C4-2B (cell line): Measurements from ENCODE around the gene RFWD3.
A peak's percentile ranks its signal among the peaks of the same experiment; 100 is the strongest.
"Not testable (repeated sequence)": the region's sequence is repeated elsewhere in the genome, so short reads cannot be mapped to it uniquely, and the experiment has no call there.

Source experiments
- H3K27ac ChIP-seq: fragments of 450-650 bp; 2 replicates; pipeline ENCODE4 v1.5.1; 2017
- ZFX ChIP-seq: fragments of 450-650 bp; IDR thresholded peaks from 2 replicates; pipeline ENCODE4 v1.6.1; 2017
- TF ChIP-seq, protein P1 (sequence below): fragments of 450-650 bp; conservative IDR thresholded peaks from 2 replicates; pipeline ENCODE4 v1.5.1; 2017; ENCODE audit warnings: mild to moderate bottlenecking

Gene RFWD3

DNA sequence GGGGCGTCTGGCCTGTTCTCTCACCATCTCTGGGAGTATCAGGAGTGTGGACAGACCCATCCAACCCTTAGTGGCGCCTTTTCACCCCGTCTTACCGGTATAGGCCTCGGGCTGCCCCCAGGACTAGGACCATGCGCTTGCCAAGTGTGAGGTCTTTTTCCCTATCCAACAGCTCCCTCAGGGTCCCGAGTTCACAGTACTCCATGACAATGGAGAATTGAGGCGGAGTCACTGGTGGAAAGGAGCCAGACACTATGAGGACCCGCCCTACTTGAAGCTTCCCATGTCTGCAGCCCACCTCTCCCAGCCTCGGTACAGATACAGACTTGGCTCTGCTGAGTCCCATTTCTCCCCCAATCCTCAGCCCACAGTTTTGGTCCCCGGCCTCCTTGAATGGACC is 15.9 kb upstream of the RFWD3 start:
- no peak for TF ChIP-seq ZFX
- TF ChIP-seq, protein P1, sequence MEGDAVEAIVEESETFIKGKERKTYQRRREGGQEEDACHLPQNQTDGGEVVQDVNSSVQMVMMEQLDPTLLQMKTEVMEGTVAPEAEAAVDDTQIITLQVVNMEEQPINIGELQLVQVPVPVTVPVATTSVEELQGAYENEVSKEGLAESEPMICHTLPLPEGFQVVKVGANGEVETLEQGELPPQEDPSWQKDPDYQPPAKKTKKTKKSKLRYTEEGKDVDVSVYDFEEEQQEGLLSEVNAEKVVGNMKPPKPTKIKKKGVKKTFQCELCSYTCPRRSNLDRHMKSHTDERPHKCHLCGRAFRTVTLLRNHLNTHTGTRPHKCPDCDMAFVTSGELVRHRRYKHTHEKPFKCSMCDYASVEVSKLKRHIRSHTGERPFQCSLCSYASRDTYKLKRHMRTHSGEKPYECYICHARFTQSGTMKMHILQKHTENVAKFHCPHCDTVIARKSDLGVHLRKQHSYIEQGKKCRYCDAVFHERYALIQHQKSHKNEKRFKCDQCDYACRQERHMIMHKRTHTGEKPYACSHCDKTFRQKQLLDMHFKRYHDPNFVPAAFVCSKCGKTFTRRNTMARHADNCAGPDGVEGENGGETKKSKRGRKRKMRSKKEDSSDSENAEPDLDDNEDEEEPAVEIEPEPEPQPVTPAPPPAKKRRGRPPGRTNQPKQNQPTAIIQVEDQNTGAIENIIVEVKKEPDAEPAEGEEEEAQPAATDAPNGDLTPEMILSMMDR: no peak
- H3K27ac ChIP-seq: no peak overlapping the region

DNA sequence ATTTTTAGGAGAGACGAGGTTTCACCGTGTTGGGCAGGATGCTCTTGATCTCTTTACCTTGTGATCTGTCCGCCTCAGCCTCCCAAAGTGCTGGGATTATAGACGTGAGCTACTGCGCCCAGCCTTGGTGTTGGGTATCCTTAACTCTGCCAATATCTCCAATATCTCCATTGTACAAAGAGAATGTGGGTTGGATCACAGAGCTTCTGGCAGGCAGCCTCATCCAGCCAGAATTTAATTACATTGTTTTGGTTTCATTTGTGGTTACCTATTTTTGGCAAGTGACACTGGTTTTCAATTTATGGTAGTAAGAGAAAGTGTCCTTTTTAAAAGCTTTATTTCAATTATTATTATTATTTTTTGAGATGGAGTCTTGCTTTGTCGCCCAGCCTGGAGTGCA is 14.0 kb upstream of the RFWD3 start:
- TF ChIP-seq ZFX: no peak
- TF ChIP-seq, protein P1: no peak
- H3K27ac ChIP-seq: no peak overlapping the region

DNA sequence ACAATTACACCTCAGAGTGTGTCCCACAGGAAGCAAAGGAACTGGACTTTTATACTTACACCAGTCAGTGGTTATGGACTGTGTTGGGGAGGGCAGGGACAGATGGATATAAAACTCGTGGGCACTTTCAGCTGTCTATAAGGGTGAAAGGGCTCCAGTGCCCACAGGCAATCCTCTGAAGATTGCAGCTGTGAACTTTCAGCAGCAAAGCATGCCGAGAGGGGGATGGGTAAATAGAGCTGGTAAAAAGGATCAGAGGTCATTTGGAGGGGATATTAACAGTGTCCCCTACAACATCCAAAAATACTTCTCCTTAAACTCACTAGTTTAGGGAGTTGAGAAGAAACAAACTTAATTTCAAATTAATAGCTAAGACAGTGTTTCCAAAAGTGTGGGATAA is 13.3 kb upstream of the RFWD3 start:
- H3K27ac ChIP-seq: no peak overlapping the region
- TF ChIP-seq, protein P1: no peak
- no peak for TF ChIP-seq ZFX

DNA sequence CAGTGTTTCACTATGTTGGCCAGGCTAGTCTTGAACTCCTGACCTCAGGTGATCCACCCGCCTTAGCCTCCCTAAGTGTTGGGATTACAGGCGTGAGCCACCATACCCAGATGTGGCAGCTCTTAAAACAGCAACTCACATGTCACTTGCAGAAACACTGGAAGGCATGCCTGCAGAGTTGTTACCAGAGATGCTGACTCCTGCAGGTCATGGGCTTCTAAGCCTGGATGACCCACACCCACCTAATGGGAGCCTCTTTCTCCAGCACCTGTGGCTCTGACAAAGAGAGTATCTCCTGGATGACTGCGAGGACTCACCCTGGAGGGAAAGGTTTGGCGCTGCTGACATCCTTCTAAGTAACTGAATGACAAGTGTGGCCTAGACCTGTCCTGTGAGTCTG is 11.2 kb upstream of the RFWD3 start:
- no peak for TF ChIP-seq ZFX
- TF ChIP-seq, protein P1: no peak
- no peak overlapping the region for H3K27ac ChIP-seq

DNA sequence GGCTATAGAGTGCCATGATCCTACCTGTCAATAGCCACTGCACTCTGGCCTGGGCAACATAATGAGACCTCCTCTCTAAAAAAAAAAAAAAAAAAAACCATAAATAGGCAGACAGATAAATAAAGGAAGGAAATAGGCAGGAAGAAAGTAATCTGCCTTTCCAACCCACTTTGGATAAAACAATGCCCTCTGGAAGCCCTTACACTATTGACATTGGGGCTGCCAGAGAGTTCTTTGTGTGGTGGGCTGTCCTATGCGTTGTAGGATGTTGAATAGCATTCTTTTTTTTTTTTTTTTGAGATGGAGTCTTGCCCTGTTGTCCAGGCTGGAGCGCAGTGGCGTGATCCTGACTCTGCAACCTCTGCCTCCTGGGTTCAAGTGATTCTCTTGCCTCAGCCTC is 7.2 kb upstream of the RFWD3 start:
- TF ChIP-seq, protein P1: no peak
- TF ChIP-seq ZFX: no peak
- H3K27ac ChIP-seq: no peak overlapping the region

DNA sequence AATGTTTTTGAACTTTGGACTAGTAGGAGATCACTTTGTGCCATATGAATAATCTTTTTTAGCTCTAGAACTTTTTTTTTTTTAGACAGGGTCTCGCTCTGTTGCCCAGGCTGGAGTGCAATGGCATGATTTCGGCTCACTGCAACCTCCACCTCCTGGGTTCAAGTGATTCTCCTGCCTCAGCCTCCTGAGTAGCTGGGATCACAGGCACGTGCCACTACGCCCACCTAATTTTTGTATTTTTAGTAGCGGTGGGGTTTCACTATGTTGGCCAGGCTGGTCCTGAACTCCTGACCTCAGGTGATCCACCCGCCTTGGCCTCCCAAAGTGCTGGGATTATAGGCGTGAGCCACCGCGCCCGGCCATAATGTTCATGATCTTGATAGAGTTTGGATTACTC is 2.2 kb upstream of the RFWD3 start:
- not testable (repeated sequence) for H3K27ac ChIP-seq

DNA sequence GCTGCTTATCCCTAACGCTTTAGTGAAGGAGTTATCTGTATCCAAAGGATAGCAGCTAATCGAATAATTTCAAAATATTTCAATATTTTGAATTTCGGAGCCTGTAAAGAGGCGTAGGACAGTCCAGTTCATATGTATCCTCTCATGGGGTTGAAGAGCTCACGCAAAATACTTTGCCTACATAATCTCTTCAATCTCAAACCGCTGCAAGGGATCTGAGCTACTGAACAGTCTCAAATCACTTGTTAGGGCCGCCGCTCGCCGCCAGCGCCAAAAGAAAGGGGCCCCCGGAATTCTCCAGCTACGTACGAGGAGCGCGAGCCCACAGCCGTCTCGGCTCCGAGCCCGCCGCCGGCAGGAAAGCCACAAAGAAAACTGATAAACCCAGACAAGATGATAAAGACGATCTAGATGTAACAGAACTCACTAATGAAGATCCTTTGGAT is 601 bp upstream of the RFWD3 start:
- peak overlapping the region; percentile 40 for H3K27ac ChIP-seq
- no peak for TF ChIP-seq ZFX
- TF ChIP-seq, protein P1: no peak

DNA sequence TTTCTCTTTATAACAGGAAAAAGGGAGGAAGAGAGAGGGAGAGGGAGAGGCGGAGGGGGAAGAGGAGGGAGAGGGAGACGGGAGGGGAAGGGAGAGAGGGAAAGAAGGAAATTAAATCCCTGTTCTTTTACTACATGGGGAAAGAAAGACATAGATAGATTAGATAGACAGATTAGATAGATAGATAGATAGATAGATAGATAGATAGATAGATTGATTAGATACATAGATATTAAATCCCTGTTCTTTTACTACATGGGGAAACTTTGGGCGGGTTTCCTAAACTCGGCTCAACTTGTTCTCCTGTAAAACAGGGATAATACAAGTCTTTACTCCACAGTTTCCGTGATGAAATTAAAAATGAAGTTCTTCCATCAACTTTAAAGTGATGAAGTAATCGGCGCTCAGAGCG is 661 bp downstream of the RFWD3 start:
- peak overlapping the region; percentile 90 for H3K27ac ChIP-seq
- TF ChIP-seq, protein P1: no peak
- no peak for TF ChIP-seq ZFX
